ENCODE data around the gene SPO11.

The SPO11 gene

GRCh38 chr20:57364451-57364850, 34.8 kb downstream of the SPO11 start:
- Histone ChIP-seq H3K27me3 (ENCODE audit: low read depth, low read length) (no peaks in the 10 kb centered on the region), H3K36me3 (replicated peaks; ENCODE audit: low read depth, low read length) (peaks cover 80% of the 10 kb centered on the region), H2AFZ (ENCODE audit: low read depth, low read length) (no peak overlapping the region), H3K79me2 (ENCODE audit: low read length) (peaks cover 20% of the 10 kb centered on the region), H3K9ac (ENCODE audit: low read length) (no peak overlapping the region), H3K4me2 (ENCODE audit: low read length) (no peak overlapping the region), H3K27ac (ENCODE audit: low read length) (no peak overlapping the region), H4K20me1 (ENCODE audit: insufficient read depth, low read length) (peaks cover 7% of the 10 kb centered on the region; the same call in 1 of the 2 replicates), H3K9me3 (ENCODE audit: insufficient read depth, low read length) (no peaks in the 10 kb centered on the region), H3K4me1 (ENCODE audit: low read length) (no peaks in the 10 kb centered on the region), H3K4me3 (ENCODE audit: low read length) (no peak overlapping the region)
- TF ChIP-seq CTCF (IDR thresholded peaks at IDR 0.05; ENCODE audit: low read depth, low read length), result no peak
- TF ChIP-seq EZH2phosphoT487 (IDR thresholded peaks at IDR 0.05; ENCODE audit: low read depth), result no peak

DNA sequence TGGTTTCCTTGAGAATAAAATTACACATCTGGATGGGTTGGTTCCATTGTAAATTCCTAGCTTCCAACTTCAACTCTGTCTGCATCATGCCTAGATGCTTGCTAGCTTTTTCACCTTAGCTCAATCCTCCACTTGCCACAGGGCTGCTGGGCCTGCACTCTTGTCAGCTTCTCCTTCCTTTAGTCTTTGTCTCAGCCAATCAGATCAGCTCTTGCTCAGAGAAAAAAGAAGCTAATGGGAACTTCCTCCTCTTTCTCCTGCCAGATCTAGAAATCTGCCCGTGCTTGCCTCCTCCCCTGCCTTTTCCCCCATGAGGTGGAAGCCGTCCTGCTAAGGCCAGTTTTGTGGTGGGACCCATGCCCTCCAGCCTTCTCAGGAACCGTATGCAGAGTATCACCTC, 40.0 kb downstream of the SPO11 start:
- no peak overlapping the region for H2AFZ ChIP-seq (ENCODE audit: low read depth, low read length)
- no peak overlapping the region for H3K9ac ChIP-seq (ENCODE audit: low read length)
- no peak for TF ChIP-seq CTCF (IDR thresholded peaks at IDR 0.05; ENCODE audit: low read depth, low read length)
- TF ChIP-seq EZH2phosphoT487 (IDR thresholded peaks at IDR 0.05; ENCODE audit: low read depth), result no peak
- H3K9me3 ChIP-seq (ENCODE audit: insufficient read depth, low read length), result no peaks in the 10 kb centered on the region
- H3K36me3 ChIP-seq (replicated peaks; ENCODE audit: low read depth, low read length), result peaks cover 86% of the 10 kb centered on the region
- 0 out of 2 replicates have a peak, but pooled peaks cover 7% of the 10 kb centered on the region for H4K20me1 ChIP-seq (ENCODE audit: insufficient read depth, low read length)
- H3K27me3 ChIP-seq (ENCODE audit: low read depth, low read length), result no peaks in the 10 kb centered on the region
- H3K4me2 ChIP-seq (ENCODE audit: low read length), result no peak overlapping the region
- no peak overlapping the region for H3K4me3 ChIP-seq (ENCODE audit: low read length)
- no peak overlapping the region for H3K27ac ChIP-seq (ENCODE audit: low read length)
- H3K79me2 ChIP-seq (ENCODE audit: low read length), result no peaks in the 10 kb centered on the region
- H3K4me1 ChIP-seq (ENCODE audit: low read length), result no peaks in the 10 kb centered on the region

GRCh38 chr20:57370316-57370715, 40.7 kb downstream of the SPO11 start:
- no peaks in the 10 kb centered on the region for H3K79me2 ChIP-seq (ENCODE audit: low read length)
- no peaks in the 10 kb centered on the region for H3K9me3 ChIP-seq (ENCODE audit: insufficient read depth, low read length)
- no peak overlapping the region for H3K4me2 ChIP-seq (ENCODE audit: low read length)
- H2AFZ ChIP-seq (ENCODE audit: low read depth, low read length), result no peak overlapping the region
- H3K27me3 ChIP-seq (ENCODE audit: low read depth, low read length), result no peaks in the 10 kb centered on the region
- no peak for TF ChIP-seq EZH2phosphoT487 (IDR thresholded peaks at IDR 0.05; ENCODE audit: low read depth)
- TF ChIP-seq CTCF (IDR thresholded peaks at IDR 0.05; ENCODE audit: low read depth, low read length), result no peak
- no peak overlapping the region for H3K9ac ChIP-seq (ENCODE audit: low read length)
- no peak overlapping the region for H3K4me3 ChIP-seq (ENCODE audit: low read length)
- peaks cover 89% of the 10 kb centered on the region for H3K36me3 ChIP-seq (replicated peaks; ENCODE audit: low read depth, low read length)
- H3K27ac ChIP-seq (ENCODE audit: low read length), result no peak overlapping the region
- no peaks in the 10 kb centered on the region for H3K4me1 ChIP-seq (ENCODE audit: low read length)
- 0 out of 2 replicates have a peak, but pooled peaks cover 10% of the 10 kb centered on the region for H4K20me1 ChIP-seq (ENCODE audit: insufficient read depth, low read length)

DNA sequence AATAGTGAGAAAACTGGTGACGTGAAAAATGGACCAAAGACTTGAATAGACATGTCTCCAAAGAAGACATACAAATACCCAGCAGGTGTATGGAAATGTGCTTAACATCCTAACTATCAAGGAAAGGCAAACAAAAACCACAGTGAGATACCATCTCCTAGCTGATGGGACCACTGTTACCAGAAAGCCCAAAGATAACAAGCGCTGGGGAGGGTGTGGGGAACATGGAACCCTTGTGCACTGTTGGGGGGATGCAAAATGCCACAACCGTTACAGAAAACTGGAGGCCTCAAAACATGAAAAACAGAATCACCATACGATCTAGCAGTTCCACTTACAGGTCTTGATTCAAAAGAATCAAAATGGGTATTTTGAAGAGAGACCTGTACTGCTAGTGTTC, 41.8 kb downstream of the SPO11 start:
- TF ChIP-seq CTCF (IDR thresholded peaks at IDR 0.05; ENCODE audit: low read depth, low read length) (no peak), EZH2phosphoT487 (IDR thresholded peaks at IDR 0.05; ENCODE audit: low read depth) (no peak)
- Histone ChIP-seq H3K4me2 (ENCODE audit: low read length) (no peak overlapping the region), H3K9ac (ENCODE audit: low read length) (no peak overlapping the region), H2AFZ (ENCODE audit: low read depth, low read length) (no peak overlapping the region), H4K20me1 (ENCODE audit: insufficient read depth, low read length) (0 out of 2 replicates have a peak, but pooled peaks cover 10% of the 10 kb centered on the region), H3K4me1 (ENCODE audit: low read length) (no peaks in the 10 kb centered on the region), H3K79me2 (ENCODE audit: low read length) (no peaks in the 10 kb centered on the region), H3K27ac (ENCODE audit: low read length) (no peak overlapping the region), H3K27me3 (ENCODE audit: low read depth, low read length) (no peaks in the 10 kb centered on the region), H3K4me3 (ENCODE audit: low read length) (no peak overlapping the region), H3K9me3 (ENCODE audit: insufficient read depth, low read length) (no peaks in the 10 kb centered on the region), H3K36me3 (replicated peaks; ENCODE audit: low read depth, low read length) (peaks cover 90% of the 10 kb centered on the region)
